GM12878 (cell line): ENCODE measurements around the gene PPP2R3A.

Source experiments
- POLR2A ChIP-seq: IDR thresholded peaks from 2 replicates; pipeline ENCODE4 v1.6.1; 2011; ENCODE audit warnings: low read depth, mild to moderate bottlenecking, low read length
- SUZ12 ChIP-seq: fragments of 200-600 bp; sonication (generic); IDR thresholded peaks from one replicate; pipeline ENCODE4 v1.6.1; 2018; ENCODE audit warnings: antibody characterized with exemption, mild to moderate bottlenecking; ENCODE audit not compliant: unreplicated experiment

DNA sequence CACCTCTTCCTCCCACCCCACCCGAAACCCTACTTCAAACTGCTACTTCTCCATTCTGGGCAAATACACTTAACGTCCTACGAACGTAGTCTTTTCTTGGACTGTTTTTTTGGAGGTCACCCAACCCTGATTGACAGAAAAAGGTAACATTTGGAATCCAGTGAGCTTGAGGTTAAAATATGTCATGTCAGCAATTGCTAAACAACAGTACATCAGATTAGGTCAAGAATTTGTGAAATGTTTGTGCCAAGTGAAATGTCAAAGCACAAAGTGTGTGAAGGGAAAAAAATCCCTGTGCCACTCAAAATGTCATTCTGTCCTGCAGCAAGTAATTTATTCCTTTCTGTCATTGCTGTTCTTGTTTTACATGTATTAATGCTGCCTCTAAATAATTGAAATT is 49.2 kb upstream of the PPP2R3A start:
- TF ChIP-seq SUZ12, result no peak
- TF ChIP-seq POLR2A, result no peak
